Gastrocnemius medialis (tissue), 4 donors: ENCODE data around the gene TMCC2. TPM values are rescaled to one million over a fixed set of nuclear protein-coding genes. Genes with fewer than 3 reads are reported as not detected.

Experiments
- ATAC-seq, 2 donors: fragments of 150-250 bp; one replicate each; pipeline ENCODE4 v1.9.1; 2016
- DNase-seq, 2 donors: peaks; one replicate each; pipeline ENCODE4 v3.0.0-alpha.2; 2019
- H3K27ac ChIP-seq, 4 donors: fragments of 200-600 bp; sonication (generic); 1 replicate in 1 of 4; 2 replicates in 3 of 4; pipeline ENCODE4 v1.5.1; 2016 to 2018; ENCODE audit warnings: mild to moderate bottlenecking in 2 of 4, moderate library complexity in 1 of 4
- H3K27me3 ChIP-seq, 3 donors: fragments of 200-600 bp; sonication (generic) in 2 of 3; 1 replicate in 1 of 3; 2 replicates in 2 of 3; pipeline versions ENCODE4 v1.5.1 to v1.6.0; 2016 to 2019; ENCODE audit warnings: mild to moderate bottlenecking in 1 of 3, moderate library complexity in 1 of 3
- H3K36me3 ChIP-seq, 2 donors: fragments of 200-600 bp; sonication (generic) in 1 of 2; one replicate each; pipeline ENCODE4 v1.5.1; 2017 to 2018
- H3K4me1 ChIP-seq, 2 donors: fragments of 200-600 bp; sonication (generic) in 1 of 2; one replicate each; pipeline ENCODE4 v1.5.1; 2016 to 2017; ENCODE audit warnings: mild to moderate bottlenecking in 2 of 2
- H3K4me3 ChIP-seq, 4 donors: fragments of 200-600 bp; sonication (generic) in 3 of 4; 1 replicate in 1 of 4; 2 replicates in 3 of 4; pipeline ENCODE4 v1.5.1; 2016 to 2019; ENCODE audit warnings: mild to moderate bottlenecking in 2 of 4
- H3K9me3 ChIP-seq, 3 donors: fragments of 200-600 bp; sonication (generic) in 2 of 3; 1 replicate in 1 of 3; 2 replicates in 2 of 3; pipeline ENCODE4 v1.5.1; 2016 to 2019
- CTCF ChIP-seq, 5 experiments: fragments of 450-650 bp in 3 of 5; fragments of 200-600 bp in 2 of 5; sonication (generic) in 2 of 5; IDR thresholded peaks in 4 of 5; conservative IDR thresholded peaks in 1 of 5; 1 replicate in 4 of 5; 2 replicates in 1 of 5; pipeline ENCODE4 v1.5.1; 2016 to 2019; ENCODE audit warnings: antibody characterized with exemption in 5 of 5, mild to moderate bottlenecking in 3 of 5, moderate library complexity in 3 of 5
- POLR2A ChIP-seq, 2 donors: fragments of 450-650 bp; IDR thresholded peaks; one replicate each; pipeline ENCODE4 v1.6.1; 2017; ENCODE audit warnings: antibody characterized with exemption in 2 of 2, mild to moderate bottlenecking in 2 of 2, moderate library complexity in 2 of 2
- in situ Hi-C, 4 donors: fragments of 200-750 bp; cut with MboI; loops; one replicate each; pipeline versions ENCODE4 v1.15.0 to v1.8.0; 2017; ENCODE audit warnings: low sequenced_read_pairs in 4 of 4
- intact Hi-C: fragments of 100-400 bp; cut with DNase I; formaldehyde crosslinking; loops from one replicate; pipeline ENCODE4 v1.15.1; 2023; ENCODE audit warnings: low total_unique reads
- total RNA-seq, 4 donors: library from RNA; depleted of rRNA; stranded (reverse); fragments of >200 nt; gene quantifications; one replicate each; pipeline versions ENCODE4 v1.1.0 to v1.2.3, GENCODE V29; 2016

The TMCC2 gene
- total RNA-seq, 4 donors from 2014 or later: 1.1 to 7.6 (median 5.6) TPM

GRCh38 chr1:205189131-205189530 lies 38.6 kb upstream of the TMCC2 start:
- H3K4me1 ChIP-seq: peaks cover 15 to 30% of the 10 kb centered on the region in 2 donors
- in situ Hi-C loops (no loop called here), intact Hi-C loops (no loop called here)
- H3K36me3 ChIP-seq: peaks cover 2 to 13% of the 10 kb centered on the region in 2 donors
- no peak overlapping the region for H3K4me3 ChIP-seq
- H3K27ac ChIP-seq: no peak overlapping the region
- TF ChIP-seq CTCF (IDR thresholded peaks at IDR 0.05 in 4 of 5, conservative IDR thresholded peaks at IDR 0.05 in 1 of 5): no peak
- no peak for TF ChIP-seq POLR2A (IDR thresholded peaks at IDR 0.05)
- no peak for ATAC-seq
- DNase-seq: no peak
- no peaks in the 10 kb centered on the region for H3K27me3 ChIP-seq
- H3K9me3 ChIP-seq: no peaks in the 10 kb centered on the region

GRCh38 chr1:205190845-205191577 lies 36.7 kb upstream of the TMCC2 start:
- no peak overlapping the region for H3K27ac ChIP-seq
- in situ Hi-C loops (no loop called here), intact Hi-C loops (no loop called here)
- H3K36me3 ChIP-seq: peaks cover 2 to 13% of the 10 kb centered on the region in 2 donors
- ATAC-seq: no peak
- H3K9me3 ChIP-seq: no peaks in the 10 kb centered on the region
- DNase-seq: no peak
- H3K4me1 ChIP-seq: peaks cover 17 to 24% of the 10 kb centered on the region in 2 donors
- no peak overlapping the region for H3K4me3 ChIP-seq
- no peaks in the 10 kb centered on the region for H3K27me3 ChIP-seq
- TF ChIP-seq CTCF (IDR thresholded peaks at IDR 0.05 in 4 of 5, conservative IDR thresholded peaks at IDR 0.05 in 1 of 5) (no peak), POLR2A (IDR thresholded peaks at IDR 0.05) (no peak)

- TF ChIP-seq CTCF (IDR thresholded peaks at IDR 0.05 in 4 of 5, conservative IDR thresholded peaks at IDR 0.05 in 1 of 5) (no peak), POLR2A (IDR thresholded peaks at IDR 0.05) (no peak)
- intact Hi-C loops (no loop called here), in situ Hi-C loops (no loop called here)
- H3K27ac ChIP-seq: no peak overlapping the region
- DNase-seq (no peak), ATAC-seq (no peak)
- peaks cover 2 to 6% of the 10 kb centered on the region in 2 donors for H3K36me3 ChIP-seq
- H3K27me3 ChIP-seq: no peaks in the 10 kb centered on the region
- peaks cover 17 to 24% of the 10 kb centered on the region in 2 donors for H3K4me1 ChIP-seq
- H3K4me3 ChIP-seq: no peak overlapping the region
- no peaks in the 10 kb centered on the region for H3K9me3 ChIP-seq
Measured at GRCh38 chr1:205191622-205192021, 36.1 kb upstream of the TMCC2 start.

- DNase-seq (no peak), ATAC-seq (no peak)
- Histone ChIP-seq H3K27me3 (no peaks in the 10 kb centered on the region), H3K9me3 (no peaks in the 10 kb centered on the region), H3K36me3 (no peaks in the 10 kb centered on the region), H3K4me1 (peaks cover 17 to 24% of the 10 kb centered on the region in 2 donors), H3K27ac (no peak overlapping the region), H3K4me3 (no peak overlapping the region)
- TF ChIP-seq POLR2A (IDR thresholded peaks at IDR 0.05): no peak
- in situ Hi-C loops: no loop called here
- intact Hi-C loops: no loop called here
Measured at GRCh38 chr1:205192287-205192686, 35.5 kb upstream of the TMCC2 start.

GRCh38 chr1:205199090-205199930 lies 28.4 kb upstream of the TMCC2 start:
- Histone ChIP-seq H3K36me3 (no peaks in the 10 kb centered on the region), H3K27ac (peak overlapping the region in 3 of 4 donors; percentile 3 to 46 (median 32)), H3K4me3 (no peak overlapping the region), H3K27me3 (no peaks in the 10 kb centered on the region), H3K9me3 (no peaks in the 10 kb centered on the region), H3K4me1 (peaks cover 37 to 39% of the 10 kb centered on the region in 2 donors)
- ATAC-seq: peak; percentile 60 to 77
- intact Hi-C loops: loop anchor here (5.0 kb wide), 1 partner anchor 77 kb away; the partner anchor contains the start of gene RBBP5
- DNase-seq: peak in 1 of 2 donors; percentile 48
- no peak for TF ChIP-seq POLR2A (IDR thresholded peaks at IDR 0.05)
- no peak for TF ChIP-seq CTCF (IDR thresholded peaks at IDR 0.05 in 4 of 5, conservative IDR thresholded peaks at IDR 0.05 in 1 of 5)
- in situ Hi-C loops: no loop called here
